Cortex of kidney (tissue), 1 donor: ENCODE measurements around the gene IKZF3.
"Not testable (repeated sequence)": the region's sequence is repeated elsewhere in the genome, so short reads cannot be mapped to it uniquely, and the experiment has no call there.

Experiments used
- DNase-seq: peaks from one replicate; lab custom pipeline; 2025; lab: John Stamatoyannopoulos, UW

Gene IKZF3

GRCh38 chr17:39855911-39856649 lies 8.0 kb downstream of the IKZF3 start:
- not testable (repeated sequence) for DNase-seq

GRCh38 chr17:39854909-39855308 lies 9.2 kb downstream of the IKZF3 start:
- DNase-seq, result no peak

GRCh38 chr17:39852239-39852638 lies 11.9 kb downstream of the IKZF3 start:
- DNase-seq, result no peak

- DNase-seq, result not testable (repeated sequence)
Observed at GRCh38 chr17:39850186-39850585, 13.9 kb downstream of the IKZF3 start.

- no peak for DNase-seq
Observed at GRCh38 chr17:39848600-39848999, 15.5 kb downstream of the IKZF3 start.

- no peak for DNase-seq
Observed at GRCh38 chr17:39846205-39846604, 17.9 kb downstream of the IKZF3 start.

- no peak for DNase-seq
Observed at GRCh38 chr17:39845052-39845846, 18.9 kb downstream of the IKZF3 start.

GRCh38 chr17:39841134-39841683 lies 22.9 kb downstream of the IKZF3 start:
- no peak for DNase-seq

- DNase-seq, result no peak
Observed at GRCh38 chr17:39838784-39839183, 25.3 kb downstream of the IKZF3 start.

- DNase-seq, result no peak
Observed at GRCh38 chr17:39838057-39838456, 26.1 kb downstream of the IKZF3 start.

- no peak for DNase-seq
Observed at GRCh38 chr17:39836117-39836516, 28.0 kb downstream of the IKZF3 start.

- no peak for DNase-seq
Observed at GRCh38 chr17:39835038-39835786, 28.9 kb downstream of the IKZF3 start.

GRCh38 chr17:39834017-39834416 lies 30.1 kb downstream of the IKZF3 start:
- no peak for DNase-seq

GRCh38 chr17:39831588-39831987 lies 32.5 kb downstream of the IKZF3 start:
- DNase-seq, result no peak

GRCh38 chr17:39828443-39828842 lies 35.7 kb downstream of the IKZF3 start:
- DNase-seq, result no peak

GRCh38 chr17:39826334-39826733 lies 37.8 kb downstream of the IKZF3 start:
- no peak for DNase-seq

GRCh38 chr17:39823407-39824054 lies 40.6 kb downstream of the IKZF3 start:
- DNase-seq, result no peak

- no peak for DNase-seq
Observed at GRCh38 chr17:39822051-39822451, 42.1 kb downstream of the IKZF3 start.

- DNase-seq, result no peak
Observed at GRCh38 chr17:39820987-39821386, 43.1 kb downstream of the IKZF3 start.

- DNase-seq, result no peak
Observed at GRCh38 chr17:39820541-39820940, 43.6 kb downstream of the IKZF3 start.

- DNase-seq, result no peak
Observed at GRCh38 chr17:39818358-39819000, 45.6 kb downstream of the IKZF3 start.
